GF-D8 (cell line): ENCODE measurements around the gene CCND1.

Experiments
- DNase-seq: peaks from one replicate; lab custom pipeline; 2025; lab: John Stamatoyannopoulos, UW

CCND1 gene

GRCh38 chr11:69640995-69641581 lies at the start of gene CCND1:
TSS of gene CCND1 (plus strand) at chr11:69641156. CDS start at chr11:69641314, 158 bp downstream.
- DNase-seq = peak; percentile 57

DNA sequence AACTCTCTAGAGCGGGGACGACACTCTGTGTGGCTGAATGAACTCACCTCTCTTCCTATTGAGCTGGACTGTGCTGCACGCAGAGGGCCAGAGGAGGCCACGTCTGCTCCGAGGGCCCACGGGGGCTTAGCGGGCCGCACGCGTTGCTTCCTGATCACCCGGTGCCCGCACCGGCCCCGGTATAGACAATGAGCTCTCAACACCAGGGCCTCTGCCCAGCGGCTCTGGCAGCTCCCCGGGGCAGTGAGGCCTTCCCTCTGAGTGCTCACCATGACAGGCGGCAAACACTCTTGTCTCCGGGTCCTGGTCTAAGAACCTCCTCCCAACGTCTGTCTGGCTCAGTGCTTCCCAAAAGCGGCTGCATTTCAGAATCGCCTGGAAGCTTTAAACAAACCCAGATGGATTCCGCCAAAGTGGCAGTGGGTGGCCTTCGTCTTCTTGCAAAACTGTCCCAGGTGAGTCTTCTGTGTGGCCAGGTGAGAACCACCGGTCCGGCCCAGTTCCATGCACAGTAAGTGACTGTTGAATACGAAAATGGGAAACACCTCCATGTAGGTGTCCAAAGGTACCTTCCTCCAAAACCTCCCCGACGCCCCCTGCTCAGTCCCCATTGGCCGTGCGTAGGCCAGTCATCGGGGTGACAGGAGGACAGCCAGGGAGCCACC lies 47.8 kb upstream of the CCND1 start:
- no peak for DNase-seq

DNA sequence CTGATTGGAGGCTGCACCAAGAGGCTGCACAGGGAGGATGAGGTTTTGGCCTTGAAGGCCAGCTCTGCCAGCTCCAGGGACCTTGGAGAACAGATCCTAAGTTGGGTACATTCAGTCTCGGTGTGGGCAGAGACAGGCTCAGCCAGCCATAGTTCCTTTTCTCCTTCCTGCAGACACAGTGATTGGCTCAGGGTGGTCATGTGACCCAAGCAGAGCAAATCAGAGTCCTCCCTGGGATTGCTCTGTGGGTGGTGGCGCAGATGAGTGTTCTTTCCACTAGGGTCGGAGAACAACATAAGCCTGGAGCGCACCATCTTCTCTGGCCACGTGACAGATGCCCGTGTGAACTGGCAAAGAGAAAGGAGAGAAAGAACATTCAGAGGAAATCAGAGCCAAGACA lies 47.1 kb upstream of the CCND1 start:
- no peak for DNase-seq

DNA sequence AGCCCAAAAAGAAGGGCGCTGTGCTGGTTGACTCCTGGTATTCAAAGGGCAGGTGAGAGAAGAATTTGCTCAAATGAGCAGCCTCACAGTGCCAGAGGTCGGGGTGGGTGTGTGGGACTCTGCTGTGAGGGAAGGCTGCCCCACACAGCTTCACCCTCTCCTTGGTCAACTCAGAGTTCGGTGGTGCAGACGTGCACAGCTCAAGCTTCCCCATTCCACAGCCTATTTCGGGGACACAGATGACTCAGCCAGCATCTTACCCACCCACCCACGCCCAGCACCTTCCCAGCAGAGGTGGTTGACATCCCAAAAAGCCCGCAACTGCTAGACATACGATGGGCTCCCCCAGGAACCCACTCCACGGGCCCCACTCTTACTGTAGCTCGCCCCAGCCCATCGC lies 46.5 kb upstream of the CCND1 start:
- DNase-seq = no peak

DNA sequence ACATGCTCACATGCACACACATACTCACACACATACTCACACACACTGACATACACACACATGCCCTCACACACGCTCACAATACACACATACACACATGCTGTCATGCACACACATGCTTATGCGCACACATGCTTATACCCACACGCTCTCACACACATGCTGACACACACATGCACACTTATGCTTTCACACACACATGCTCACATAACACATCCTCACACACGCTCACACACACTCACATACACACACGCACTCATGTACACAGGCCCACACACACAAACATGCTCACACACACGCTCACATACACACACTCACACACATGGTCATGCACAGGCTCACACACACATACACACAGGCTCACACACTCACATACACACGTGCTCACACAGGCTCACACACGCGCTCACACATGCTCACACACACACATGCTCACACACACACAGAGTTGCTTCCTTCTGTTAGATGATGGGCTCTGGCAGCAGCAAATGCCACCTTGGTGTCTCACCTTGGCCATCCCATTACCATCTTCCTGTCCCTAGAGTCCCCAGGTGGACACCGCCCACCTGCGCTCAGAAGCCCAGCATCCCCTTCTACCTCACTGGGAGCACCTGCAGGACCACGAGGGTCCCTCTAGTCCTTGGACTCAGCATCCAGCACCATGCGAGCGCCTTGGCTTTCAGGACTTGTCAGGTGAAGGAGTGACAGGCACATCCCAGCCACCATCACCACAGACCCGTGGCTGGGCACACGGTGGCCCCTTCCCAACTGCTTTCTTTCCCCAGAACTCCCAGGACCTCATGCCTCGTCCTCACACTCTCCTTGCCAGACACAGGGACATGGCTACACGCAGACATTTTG lies 44.9 kb upstream of the CCND1 start:
- no peak for DNase-seq

DNA sequence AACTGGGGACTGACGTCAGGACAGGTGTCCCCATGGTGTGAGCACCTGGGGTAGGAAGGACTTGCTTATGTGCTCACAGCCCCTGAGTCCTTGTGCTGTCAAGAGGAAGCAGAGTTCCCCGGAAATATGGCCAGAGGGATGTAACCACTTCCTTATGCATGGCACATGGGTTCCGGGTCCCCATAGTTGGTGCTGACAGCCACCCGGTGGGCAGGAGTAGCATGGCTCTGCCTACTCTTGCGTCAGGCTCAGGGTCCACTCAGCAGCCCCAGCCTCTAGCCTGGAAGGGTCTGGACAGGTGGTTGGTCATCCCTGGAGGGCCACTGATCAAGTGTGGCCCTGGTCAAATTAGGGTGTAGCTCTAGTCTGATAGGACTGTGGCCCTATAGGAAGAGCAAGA lies 42.8 kb upstream of the CCND1 start:
- peak; percentile 20 for DNase-seq

DNA sequence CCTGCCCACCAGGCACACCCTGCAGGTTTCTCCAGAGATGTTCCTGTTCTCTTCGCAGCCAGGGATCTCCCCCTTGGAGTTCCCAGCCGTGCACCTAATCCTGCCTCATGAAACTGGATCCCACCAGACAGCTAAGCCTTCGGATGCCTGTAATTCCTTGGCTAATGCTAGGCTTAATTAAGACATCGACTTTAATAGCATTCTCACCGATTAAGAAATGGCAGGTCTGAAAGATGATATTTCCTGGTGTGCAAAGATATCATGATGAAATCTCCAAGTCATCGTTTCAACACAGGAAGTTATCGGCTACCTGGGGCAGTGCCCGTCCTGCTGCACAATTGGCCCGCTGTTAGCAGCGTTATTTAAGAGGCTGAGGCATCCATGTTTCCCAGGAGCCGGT lies 41.5 kb upstream of the CCND1 start:
- DNase-seq = no peak

GRCh38 chr11:69600001-69600400 lies 41.0 kb upstream of the CCND1 start:
- no peak for DNase-seq

DNA sequence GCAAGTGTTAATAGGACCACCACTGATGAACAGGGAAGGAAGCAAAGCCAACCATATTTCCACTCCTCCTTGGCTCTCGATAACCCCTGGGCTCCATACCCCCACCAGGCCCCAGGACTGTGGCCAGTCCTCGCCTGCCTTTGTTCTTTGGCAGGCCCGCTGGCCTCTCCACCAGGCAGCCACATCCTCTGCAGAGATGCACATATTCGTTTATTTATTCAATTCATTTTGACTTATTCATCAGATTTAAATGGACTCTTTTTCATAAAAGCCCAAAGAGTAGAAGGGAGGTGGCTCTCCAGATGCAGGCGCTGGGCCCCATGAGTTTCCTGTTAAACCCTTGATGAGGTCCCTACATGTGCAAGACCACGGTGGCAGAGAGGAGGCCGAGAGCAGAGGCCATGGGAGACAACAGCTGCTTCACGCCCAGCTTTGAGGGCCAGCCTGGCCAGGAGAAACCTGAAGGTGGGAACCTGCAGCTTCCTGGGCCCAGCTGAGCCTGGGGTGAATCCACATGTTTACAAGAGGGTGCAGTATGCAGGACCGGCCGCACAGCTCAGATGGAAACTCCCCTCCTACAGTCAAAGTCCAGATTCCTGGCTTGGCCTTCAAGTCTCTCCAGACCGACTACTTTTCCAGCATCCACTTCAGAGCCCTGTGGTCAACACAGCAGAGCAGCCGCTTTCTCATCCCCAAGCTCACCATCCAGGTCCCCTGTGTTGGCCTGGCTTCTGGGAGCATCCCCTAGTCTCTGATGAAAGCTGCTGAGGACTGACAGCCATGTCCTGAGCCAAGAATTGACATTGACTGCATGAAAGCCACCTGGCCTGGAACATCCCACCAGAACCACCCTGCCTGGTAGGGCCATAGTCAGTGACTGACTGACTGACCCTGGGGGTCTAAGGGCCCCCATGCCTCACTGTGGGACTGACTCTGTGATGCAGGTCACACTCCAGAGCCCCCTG lies 39.7 kb upstream of the CCND1 start:
- no peak for DNase-seq

DNA sequence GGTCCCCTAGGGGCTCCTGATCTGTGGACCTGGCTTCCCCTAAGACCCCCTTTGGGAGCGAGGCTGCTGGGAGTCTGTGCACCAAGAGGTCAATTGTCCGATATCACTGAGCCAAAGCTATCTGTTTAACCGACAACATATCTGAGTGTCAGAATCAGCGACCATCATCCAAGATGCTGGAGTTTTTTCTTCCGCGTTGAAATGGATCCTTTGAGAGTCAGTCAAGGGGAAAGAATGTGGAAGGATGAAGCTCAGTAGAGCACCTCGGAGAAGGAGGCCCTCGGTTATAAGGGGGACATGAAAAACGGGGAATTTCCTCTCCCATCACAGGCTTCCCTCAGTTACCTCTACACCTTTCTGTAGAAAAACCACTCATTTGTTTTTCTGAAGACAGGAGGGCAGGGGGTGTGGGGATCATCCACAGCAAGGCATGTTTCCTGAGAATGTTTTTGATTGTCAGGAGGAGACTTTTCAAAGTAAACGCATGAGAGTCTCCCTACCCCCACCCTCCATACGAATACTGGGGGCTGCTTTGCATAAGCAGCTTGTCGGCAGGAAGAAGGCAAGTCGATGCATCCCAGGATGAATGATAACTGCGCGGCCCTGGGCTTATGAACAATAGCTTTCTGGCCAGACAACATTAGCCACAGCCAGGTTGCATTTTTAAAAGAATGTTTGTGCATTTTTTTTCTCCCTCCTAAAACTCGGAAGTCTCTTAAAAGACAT lies 37.7 kb upstream of the CCND1 start:
- no peak for DNase-seq

- DNase-seq = no peak
Observed at GRCh38 chr11:69604055-69604454, 36.9 kb upstream of the CCND1 start.

GRCh38 chr11:69605737-69606526 lies 35.0 kb upstream of the CCND1 start:
- no peak for DNase-seq

- DNase-seq = no peak
Observed at GRCh38 chr11:69609351-69609750, 31.6 kb upstream of the CCND1 start.

GRCh38 chr11:69611548-69612526 lies 29.1 kb upstream of the CCND1 start:
- no peak for DNase-seq

GRCh38 chr11:69613594-69613993 lies 27.4 kb upstream of the CCND1 start:
- DNase-seq = no peak

- no peak for DNase-seq
Observed at GRCh38 chr11:69614085-69614484, 26.9 kb upstream of the CCND1 start.

DNA sequence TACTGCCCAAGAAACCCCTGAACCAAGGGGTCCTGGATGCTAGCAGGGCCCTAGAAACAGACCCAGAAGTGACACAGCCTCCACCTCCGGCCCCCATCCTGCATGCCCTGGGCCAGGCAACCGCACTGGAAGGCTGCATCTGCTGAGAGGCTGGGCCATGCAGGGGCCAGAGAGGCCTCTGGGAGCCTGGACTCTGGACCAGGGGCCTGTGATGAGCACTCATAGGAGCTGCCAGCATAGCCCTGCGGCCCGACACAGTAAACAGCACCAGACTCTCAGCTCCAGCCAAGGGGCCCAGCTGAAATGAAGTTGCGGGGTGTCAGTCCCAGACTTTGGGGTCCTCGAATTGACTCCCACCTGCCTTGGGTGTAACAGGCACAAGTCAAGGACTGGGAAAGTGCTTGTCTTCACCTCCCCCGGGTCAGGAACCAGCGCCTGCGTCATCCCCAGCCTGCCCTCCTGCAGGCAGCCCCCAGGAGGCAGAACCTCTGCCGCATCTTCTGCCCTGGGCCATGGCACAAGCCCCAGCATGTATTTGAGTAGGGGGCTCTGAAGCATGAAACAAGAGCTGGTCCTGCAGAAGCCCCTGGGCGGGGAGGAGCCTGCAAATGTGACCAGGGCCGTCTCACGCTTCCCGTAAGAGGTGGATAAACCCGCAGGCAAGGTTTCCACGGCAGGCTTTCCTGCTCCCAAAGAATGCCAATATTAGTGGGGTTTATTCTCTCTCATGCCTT lies 25.2 kb upstream of the CCND1 start:
- DNase-seq = no peak

- DNase-seq = no peak
Observed at GRCh38 chr11:69617220-69617619, 23.7 kb upstream of the CCND1 start.

GRCh38 chr11:69617682-69618081 lies 23.3 kb upstream of the CCND1 start:
- no peak for DNase-seq
